Loucy (cell line): Measurements from ENCODE around the gene RNF13.

ENCODE experiments used
- CTCF ChIP-seq: fragments of 200-600 bp; sonication (generic); conservative IDR thresholded peaks from 2 replicates; pipeline ENCODE4 v1.5.1; 2014; ENCODE audit warnings: mild to moderate bottlenecking, antibody characterized with exemption, low read length
- EZH2phosphoT487 ChIP-seq: fragments of 200-600 bp; IDR thresholded peaks from 2 replicates; pipeline ENCODE4 v1.6.1; 2018; ENCODE audit warnings: antibody characterized with exemption, mild to moderate bottlenecking, moderate library complexity, borderline replicate concordance

- TF ChIP-seq CTCF (no peak), EZH2phosphoT487 (no peak)
Measured at GRCh38 chr3:149820183-149820582, 7.2 kb downstream of the RNF13 start.
